HG03280 (cell line): ENCODE measurements around the gene DIS3L2.
A peak's percentile ranks its signal among the peaks of the same experiment; 100 is the strongest.

Experiments
- ATAC-seq: cut with Tn5 transposase; IDR thresholded peaks from one replicate; pipeline ENCODE4 v1.9.1; 2021; ENCODE audit warnings: mild to moderate bottlenecking, moderate library complexity; ENCODE audit not compliant: unreplicated experiment

The DIS3L2 gene

GRCh38 chr2:232225429-232225828, 263.9 kb downstream of the DIS3L2 start:
- no peak for ATAC-seq

- ATAC-seq, result no peak
Measured at GRCh38 chr2:232225895-232226294, 264.4 kb downstream of the DIS3L2 start.

- no peak for ATAC-seq
Measured at GRCh38 chr2:232228332-232228731, 266.8 kb downstream of the DIS3L2 start.

GRCh38 chr2:232228971-232229894, 267.7 kb downstream of the DIS3L2 start:
- ATAC-seq, result no peak

GRCh38 chr2:232229911-232230310, 268.4 kb downstream of the DIS3L2 start:
- no peak for ATAC-seq

- ATAC-seq, result no peak
Measured at GRCh38 chr2:232230560-232230959, 269.0 kb downstream of the DIS3L2 start.

GRCh38 chr2:232231554-232231953, 270.0 kb downstream of the DIS3L2 start:
- ATAC-seq, result no peak

GRCh38 chr2:232232915-232233314, 271.4 kb downstream of the DIS3L2 start:
- no peak for ATAC-seq

GRCh38 chr2:232234922-232235615, 273.6 kb downstream of the DIS3L2 start:
- no peak for ATAC-seq

GRCh38 chr2:232235716-232236115, 274.2 kb downstream of the DIS3L2 start:
- ATAC-seq, result peak; percentile 44

GRCh38 chr2:232236200-232236599, 274.7 kb downstream of the DIS3L2 start:
- ATAC-seq, result peak; percentile 79

GRCh38 chr2:232237464-232237863, 276.0 kb downstream of the DIS3L2 start:
- no peak for ATAC-seq

GRCh38 chr2:232238108-232238507, 276.6 kb downstream of the DIS3L2 start:
- ATAC-seq, result no peak

- ATAC-seq, result no peak
Measured at GRCh38 chr2:232238596-232238995, 277.1 kb downstream of the DIS3L2 start.

- ATAC-seq, result no peak
Measured at GRCh38 chr2:232239951-232240681, 278.6 kb downstream of the DIS3L2 start.

- ATAC-seq, result no peak
Measured at GRCh38 chr2:232240906-232241305, 279.4 kb downstream of the DIS3L2 start.

GRCh38 chr2:232242316-232242715, 280.8 kb downstream of the DIS3L2 start:
- no peak for ATAC-seq

GRCh38 chr2:232245111-232245510, 283.6 kb downstream of the DIS3L2 start:
- no peak for ATAC-seq

GRCh38 chr2:232246245-232246644, 284.7 kb downstream of the DIS3L2 start:
- no peak for ATAC-seq

GRCh38 chr2:232249096-232249495, 287.6 kb downstream of the DIS3L2 start:
- ATAC-seq, result no peak
